WTC11 (cell line): ENCODE data around the gene GRIFIN. TPM values are rescaled to one million over a fixed set of nuclear protein-coding genes. Genes with fewer than 3 reads are reported as not detected.
A peak's percentile ranks its signal among the peaks of the same experiment; 100 is the strongest.

Experiments
- ATAC-seq: fragments of 200-7000 bp; cut with Tn5 transposase; 2 replicates; pipeline ENCODE4 v1.10.0; 2021; ENCODE audit warnings: mild to moderate bottlenecking, moderate library complexity
- CTCF ChIA-PET: fragments of 300-600 bp; sonication (Branson Sonifier 250); formaldehyde crosslinking; loops from one replicate; lab custom pipeline; 2021; ENCODE audit warnings: antibody characterized with exemption; lab: Charles Lee
- POLR2A ChIA-PET: fragments of 350-600 bp; sonication (Branson Sonifier 250); formaldehyde crosslinking; loops from one replicate; lab custom pipeline; 2021; ENCODE audit warnings: antibody characterized with exemption; lab: Charles Lee
- DNase-seq: peaks from one replicate; pipeline ENCODE4 v3.0.0; 2021; ENCODE audit warnings: low spot score
- H3K27ac Mint-ChIP-seq: 2 replicates; pipeline ENCODE4 v1.8.0; 2021; ENCODE audit warnings: mixed read lengths
- H3K27me3 Mint-ChIP-seq: 2 replicates; pipeline ENCODE4 v1.8.0; 2021; ENCODE audit warnings: low read depth, mild to moderate bottlenecking, moderate library complexity, mixed read lengths
- H3K36me3 Mint-ChIP-seq: 2 replicates; pipeline ENCODE4 v1.8.0; 2021; ENCODE audit warnings: mixed read lengths
- H3K4me1 Mint-ChIP-seq: 2 replicates; pipeline ENCODE4 v1.8.0; 2022; ENCODE audit warnings: mixed read lengths
- H3K4me3 Mint-ChIP-seq: 2 replicates; pipeline ENCODE4 v1.8.0; 2021; ENCODE audit warnings: mild to moderate bottlenecking, moderate library complexity, mixed read lengths
- H3K9me3 Mint-ChIP-seq: 2 replicates; pipeline ENCODE4 v1.8.0; 2021; ENCODE audit warnings: mixed read lengths
- E2F1 ChIP-seq: sonication (generic); formaldehyde crosslinking; IDR thresholded peaks from 2 replicates; pipeline ENCODE4 v1.8.0; 2022; ENCODE audit warnings: mild to moderate bottlenecking, missing genetic modification reagents
- FOXJ3 ChIP-seq: sonication (generic); formaldehyde crosslinking; IDR thresholded peaks from 2 replicates; pipeline ENCODE4 v1.9.0; 2021; ENCODE audit warnings: missing genetic modification reagents, mild to moderate bottlenecking, borderline replicate concordance
- FOXK1 ChIP-seq: sonication (generic); formaldehyde crosslinking; IDR thresholded peaks from 2 replicates; pipeline ENCODE4 v1.8.0; 2022; ENCODE audit warnings: mild to moderate bottlenecking, moderate library complexity, missing genetic modification reagents
- HMGA2 ChIP-seq: fragments of 250-450 bp; sonication (Bioruptor Pico); IDR thresholded peaks from 2 replicates; pipeline ENCODE4 v1.4.0; 2021; ENCODE audit warnings: mild to moderate bottlenecking, moderate library complexity
- IRF2 ChIP-seq: sonication (generic); formaldehyde crosslinking; IDR thresholded peaks from 2 replicates; pipeline ENCODE4 v1.8.0; 2022; ENCODE audit warnings: low read depth, missing genetic modification reagents, borderline replicate concordance
- MAX ChIP-seq: sonication (generic); formaldehyde crosslinking; IDR thresholded peaks from 2 replicates; pipeline ENCODE4 v1.8.0; 2022; ENCODE audit warnings: mild to moderate bottlenecking, missing genetic modification reagents
- MXD4 ChIP-seq: fragments of 250-450 bp; sonication (Bioruptor Pico); IDR thresholded peaks from 2 replicates; pipeline ENCODE4 v1.8.0; 2021; ENCODE audit warnings: mild to moderate bottlenecking, moderate library complexity, borderline replicate concordance
- NFE2L1 ChIP-seq: sonication (generic); formaldehyde crosslinking; IDR thresholded peaks from 2 replicates; pipeline ENCODE4 v1.8.1; 2023; ENCODE audit warnings: missing genetic modification reagents
- SP1 ChIP-seq: sonication (generic); formaldehyde crosslinking; conservative IDR thresholded peaks from 2 replicates; pipeline ENCODE4 v1.8.1; 2022; ENCODE audit warnings: missing genetic modification reagents
- TEAD4 ChIP-seq: sonication (generic); formaldehyde crosslinking; IDR thresholded peaks from 2 replicates; pipeline ENCODE4 v1.8.0; 2022; ENCODE audit warnings: mild to moderate bottlenecking, missing genetic modification reagents
- USF1 ChIP-seq: sonication (generic); formaldehyde crosslinking; IDR thresholded peaks from 2 replicates; pipeline ENCODE4 v1.8.0; 2022; ENCODE audit warnings: mild to moderate bottlenecking, missing genetic modification reagents
- USF2 ChIP-seq: sonication (generic); formaldehyde crosslinking; IDR thresholded peaks from 2 replicates; pipeline ENCODE4 v1.8.1; 2023; ENCODE audit warnings: mild to moderate bottlenecking, missing genetic modification reagents, moderate library complexity
- ZMAT4 ChIP-seq: fragments of 250-450 bp; sonication (Bioruptor Pico); IDR thresholded peaks from 2 replicates; pipeline ENCODE4 v1.9.0; 2021; ENCODE audit warnings: mild to moderate bottlenecking
- ZNF281 ChIP-seq: sonication (generic); formaldehyde crosslinking; IDR thresholded peaks from 2 replicates; pipeline ENCODE4 v1.8.0; 2023; ENCODE audit warnings: mild to moderate bottlenecking, missing genetic modification reagents
- ZNF396 ChIP-seq: fragments of 250-450 bp; sonication (Bioruptor Pico); IDR thresholded peaks from 2 replicates; pipeline ENCODE4 v1.8.0; 2021; ENCODE audit warnings: mild to moderate bottlenecking, moderate library complexity, borderline replicate concordance
- ZNF425 ChIP-seq: fragments of 250-450 bp; sonication (Bioruptor Pico); conservative IDR thresholded peaks from 2 replicates; pipeline ENCODE4 v1.9.0; 2021; ENCODE audit warnings: mild to moderate bottlenecking
- ZNF671 ChIP-seq: fragments of 250-450 bp; sonication (Bioruptor Pico); IDR thresholded peaks from 2 replicates; pipeline ENCODE4 v1.8.0; 2021; ENCODE audit warnings: mild to moderate bottlenecking
- total RNA-seq: library from RNA; stranded (reverse); gene quantifications from 3 replicates; pipeline ENCODE4 v1.2.3, GENCODE V29; 2021

Gene GRIFIN
- total RNA-seq, 1 experiment from 2014 or later, result not detected

GRCh38 chr7:2500701-2501100 lies 24.5 kb upstream of the GRIFIN start:
- ChIA-PET CTCF (interaction anchor here (0.8 to 5.3 kb wide), 12 partner anchors 11 to 209 kb away, joined by 3 to 66 read pairs (median 4); partner anchors contain the start of gene IQCE), POLR2A (no interaction called here)
- Mint-ChIP-seq H3K4me1 (peaks cover 33% of the 10 kb centered on the region), H3K36me3 (no peaks in the 10 kb centered on the region), H3K4me3 (no peak overlapping the region), H3K27ac (peak overlapping the region; percentile 88), H3K9me3 (no peaks in the 10 kb centered on the region), H3K27me3 (no peaks in the 10 kb centered on the region; the same call in 1 of the 2 replicates)
- TF ChIP-seq E2F1 (no peak), ZNF425 (CRISPR knock-in tag) (no peak), SP1 (no peak), MXD4 (CRISPR knock-in tag) (no peak), IRF2 (no peak), ZNF671 (CRISPR knock-in tag) (no peak), FOXJ3 (no peak), MAX (CRISPR knock-in tag) (no peak), NFE2L1 (CRISPR knock-in tag) (no peak), FOXK1 (CRISPR knock-in tag) (no peak), ZNF281 (CRISPR knock-in tag) (no peak), USF1 (CRISPR knock-in tag) (no peak), ZNF396 (CRISPR knock-in tag) (no peak), ZMAT4 (no peak), HMGA2 (CRISPR knock-in tag) (no peak), TEAD4 (CRISPR knock-in tag) (no peak), USF2 (no peak)
- ATAC-seq, result no peak
- DNase-seq, result no peak
